Transverse colon (tissue), 4 donors: ENCODE measurements around the gene ANGPTL2.

Experiments used
- POLR2AphosphoS5 ChIP-seq, 3 donors: sonication (generic); formaldehyde crosslinking; IDR thresholded peaks; one replicate each; pipeline ENCODE4 v1.6.1; 2016; ENCODE audit warnings: antibody characterized with exemption in 3 of 3
- TF ChIP-seq, protein P1 (sequence below), 5 experiments: fragments of 200-600 bp in 3 of 5; fragments of 450-650 bp in 2 of 5; sonication (generic) in 3 of 5; IDR thresholded peaks; 1 replicate in 2 of 5; 2 replicates in 3 of 5; pipeline ENCODE4 v1.5.1; 2016 to 2017; ENCODE audit warnings: antibody characterized with exemption in 5 of 5, inconsistent platforms in 3 of 5, mild to moderate bottlenecking in 2 of 5, moderate library complexity in 1 of 5

DNA sequence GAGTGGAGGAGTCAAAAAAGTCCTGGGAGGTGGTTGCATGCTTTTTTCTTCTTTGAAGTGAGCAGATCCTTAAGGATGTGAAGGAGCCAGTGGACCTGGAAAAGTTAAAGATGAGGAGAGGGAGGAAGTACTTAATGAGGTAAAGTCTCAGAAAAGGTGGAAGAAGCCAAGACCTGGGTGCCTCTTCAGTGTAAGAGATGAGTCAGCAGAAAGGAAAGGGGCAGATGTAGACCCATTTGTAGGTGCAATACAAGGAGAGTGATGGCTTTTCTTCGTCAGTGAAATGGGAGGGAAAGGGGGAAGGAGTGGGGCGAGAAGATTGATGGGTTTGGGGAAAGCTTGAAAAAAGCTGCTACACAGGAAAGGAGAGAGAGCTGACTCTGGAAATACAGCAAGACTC, 82.9 kb downstream of the ANGPTL2 start:
- TF ChIP-seq, protein P1, sequence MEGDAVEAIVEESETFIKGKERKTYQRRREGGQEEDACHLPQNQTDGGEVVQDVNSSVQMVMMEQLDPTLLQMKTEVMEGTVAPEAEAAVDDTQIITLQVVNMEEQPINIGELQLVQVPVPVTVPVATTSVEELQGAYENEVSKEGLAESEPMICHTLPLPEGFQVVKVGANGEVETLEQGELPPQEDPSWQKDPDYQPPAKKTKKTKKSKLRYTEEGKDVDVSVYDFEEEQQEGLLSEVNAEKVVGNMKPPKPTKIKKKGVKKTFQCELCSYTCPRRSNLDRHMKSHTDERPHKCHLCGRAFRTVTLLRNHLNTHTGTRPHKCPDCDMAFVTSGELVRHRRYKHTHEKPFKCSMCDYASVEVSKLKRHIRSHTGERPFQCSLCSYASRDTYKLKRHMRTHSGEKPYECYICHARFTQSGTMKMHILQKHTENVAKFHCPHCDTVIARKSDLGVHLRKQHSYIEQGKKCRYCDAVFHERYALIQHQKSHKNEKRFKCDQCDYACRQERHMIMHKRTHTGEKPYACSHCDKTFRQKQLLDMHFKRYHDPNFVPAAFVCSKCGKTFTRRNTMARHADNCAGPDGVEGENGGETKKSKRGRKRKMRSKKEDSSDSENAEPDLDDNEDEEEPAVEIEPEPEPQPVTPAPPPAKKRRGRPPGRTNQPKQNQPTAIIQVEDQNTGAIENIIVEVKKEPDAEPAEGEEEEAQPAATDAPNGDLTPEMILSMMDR (IDR thresholded peaks at IDR 0.05) = no peak
- no peak for TF ChIP-seq POLR2AphosphoS5 (IDR thresholded peaks at IDR 0.05)
